ENCODE data around the gene TTLL11.

- TF ChIP-seq, protein P1, sequence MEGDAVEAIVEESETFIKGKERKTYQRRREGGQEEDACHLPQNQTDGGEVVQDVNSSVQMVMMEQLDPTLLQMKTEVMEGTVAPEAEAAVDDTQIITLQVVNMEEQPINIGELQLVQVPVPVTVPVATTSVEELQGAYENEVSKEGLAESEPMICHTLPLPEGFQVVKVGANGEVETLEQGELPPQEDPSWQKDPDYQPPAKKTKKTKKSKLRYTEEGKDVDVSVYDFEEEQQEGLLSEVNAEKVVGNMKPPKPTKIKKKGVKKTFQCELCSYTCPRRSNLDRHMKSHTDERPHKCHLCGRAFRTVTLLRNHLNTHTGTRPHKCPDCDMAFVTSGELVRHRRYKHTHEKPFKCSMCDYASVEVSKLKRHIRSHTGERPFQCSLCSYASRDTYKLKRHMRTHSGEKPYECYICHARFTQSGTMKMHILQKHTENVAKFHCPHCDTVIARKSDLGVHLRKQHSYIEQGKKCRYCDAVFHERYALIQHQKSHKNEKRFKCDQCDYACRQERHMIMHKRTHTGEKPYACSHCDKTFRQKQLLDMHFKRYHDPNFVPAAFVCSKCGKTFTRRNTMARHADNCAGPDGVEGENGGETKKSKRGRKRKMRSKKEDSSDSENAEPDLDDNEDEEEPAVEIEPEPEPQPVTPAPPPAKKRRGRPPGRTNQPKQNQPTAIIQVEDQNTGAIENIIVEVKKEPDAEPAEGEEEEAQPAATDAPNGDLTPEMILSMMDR (IDR thresholded peaks at IDR 0.05), result no peak
- TF ChIP-seq POLR2AphosphoS5 (IDR thresholded peaks at IDR 0.05) (no peak), POLR2A (IDR thresholded peaks at IDR 0.05) (no peak), EP300 (IDR thresholded peaks at IDR 0.05; ENCODE audit: low read depth) (no peak)
Observed at GRCh38 chr9:121979736-121980135, 113.4 kb downstream of the TTLL11 start.

Data from transverse colon (tissue), 4 donors.